ENCODE results near the gene C1orf35.

DNA sequence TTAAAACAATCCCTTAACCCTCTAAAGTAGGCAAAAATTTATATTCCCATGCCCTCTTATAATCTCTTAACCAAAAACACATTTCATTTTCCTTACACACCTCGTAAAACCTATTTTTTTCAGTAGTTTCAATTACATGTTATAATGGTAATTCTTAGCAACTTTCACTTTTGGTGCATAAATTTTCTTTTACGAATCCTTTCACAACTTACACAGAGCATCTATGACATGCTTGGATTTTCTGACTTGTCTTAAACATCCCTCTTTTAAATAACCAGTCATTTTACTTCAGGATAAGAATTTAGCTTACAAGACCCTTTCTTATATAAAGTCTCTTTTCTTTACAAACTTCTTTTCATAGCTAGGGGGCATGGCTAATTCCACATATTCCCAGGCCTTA lies 14.9 kb upstream of the C1orf35 start:
- no peak for TF ChIP-seq GATA2 (IDR thresholded peaks at IDR 0.05; ENCODE audit: low read depth, low read length)
- TF ChIP-seq GATA3 (IDR thresholded peaks at IDR 0.05; ENCODE audit: low read depth, low read length) = no peak

All from SH-SY5Y (cell line).